Suprapubic skin (tissue), 4 donors: ENCODE measurements around the gene NLRC5. TPM values are rescaled to one million over a fixed set of nuclear protein-coding genes. Genes with fewer than 3 reads are reported as not detected.

Experiments
- DNase-seq, 2 donors: peaks; one replicate each; pipeline ENCODE4 v3.0.0-alpha.2; 2019; ENCODE audit warnings: low spot score in 2 of 2
- H3K27ac ChIP-seq: fragments of 200-600 bp; sonication (generic); one replicate; pipeline ENCODE4 v1.5.1; 2019
- H3K27me3 ChIP-seq: fragments of 200-600 bp; sonication (generic); one replicate; pipeline ENCODE4 v1.5.1; 2019
- H3K36me3 ChIP-seq: fragments of 200-600 bp; sonication (generic); one replicate; pipeline ENCODE4 v1.5.1; 2019
- H3K4me1 ChIP-seq: fragments of 200-600 bp; sonication (generic); one replicate; pipeline ENCODE4 v1.5.1; 2019
- H3K4me3 ChIP-seq: fragments of 200-600 bp; sonication (generic); one replicate; pipeline ENCODE4 v1.5.1; 2019; ENCODE audit warnings: mild to moderate bottlenecking
- H3K9me3 ChIP-seq: fragments of 200-600 bp; sonication (generic); one replicate; pipeline ENCODE4 v1.5.1; 2019
- CTCF ChIP-seq, 2 donors: fragments of 200-600 bp in 1 of 2; fragments of 450-650 bp in 1 of 2; sonication (generic) in 1 of 2; IDR thresholded peaks; one replicate each; pipeline ENCODE4 v1.5.1; 2016 to 2019; ENCODE audit warnings: antibody characterized with exemption in 2 of 2, mild to moderate bottlenecking in 1 of 2, moderate library complexity in 1 of 2
- EP300 ChIP-seq: sonication (generic); formaldehyde crosslinking; IDR thresholded peaks from one replicate; pipeline ENCODE4 v1.6.1; 2017; ENCODE audit warnings: antibody characterized with exemption
- POLR2A ChIP-seq, 2 donors: fragments of 450-650 bp; IDR thresholded peaks; one replicate each; pipeline ENCODE4 v1.6.1; 2017; ENCODE audit warnings: antibody characterized with exemption in 2 of 2, mild to moderate bottlenecking in 2 of 2, moderate library complexity in 2 of 2
- POLR2AphosphoS5 ChIP-seq, 3 donors: sonication (generic); formaldehyde crosslinking; IDR thresholded peaks; one replicate each; pipeline ENCODE4 v1.6.1; 2017; ENCODE audit warnings: antibody characterized with exemption in 3 of 3
- WGBS: methylation state at CpG from one replicate; pipeline ENCODE4 v1.1.5; 2018; 5-methylcytosine and 5-hydroxymethylcytosine counted together
- total RNA-seq, 4 donors: library from RNA; depleted of rRNA; stranded (reverse); fragments of >200 nt; gene quantifications; one replicate each; pipeline ENCODE4 v1.1.0, GENCODE V29; 2016

The NLRC5 gene
- total RNA-seq, 4 donors from 2014 or later = 36.9 to 133 (median 54.4) TPM

DNA sequence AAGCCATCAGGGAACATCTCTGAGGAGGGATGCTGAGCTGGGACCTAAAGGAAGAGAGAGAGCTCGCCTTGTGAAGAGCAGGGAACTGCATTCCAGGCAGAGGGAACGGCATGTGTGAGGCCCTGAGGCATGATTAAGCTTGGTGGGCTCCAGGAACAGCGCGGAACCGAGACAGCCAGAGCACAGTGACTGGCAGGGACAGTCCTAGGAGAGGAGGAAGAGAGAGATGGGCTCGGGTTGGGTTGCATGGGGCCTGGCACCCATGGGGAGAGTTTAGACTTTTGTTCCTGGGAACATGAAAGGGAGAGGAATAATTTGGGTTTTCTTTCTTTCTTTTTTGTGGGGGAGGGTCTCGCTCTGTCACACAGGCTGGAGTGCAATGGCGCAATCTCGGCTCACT is 63.8 kb downstream of the NLRC5 start:
- peaks cover 72% of the 10 kb centered on the region for H3K36me3 ChIP-seq
- no peak for TF ChIP-seq POLR2A (IDR thresholded peaks at IDR 0.05)
- TF ChIP-seq POLR2AphosphoS5 (IDR thresholded peaks at IDR 0.05) = no peak
- TF ChIP-seq CTCF (IDR thresholded peaks at IDR 0.05) = no peak
- TF ChIP-seq EP300 = no peak
- 92% methylated on average over 9 of the region's 9 CpGs for WGBS

DNA sequence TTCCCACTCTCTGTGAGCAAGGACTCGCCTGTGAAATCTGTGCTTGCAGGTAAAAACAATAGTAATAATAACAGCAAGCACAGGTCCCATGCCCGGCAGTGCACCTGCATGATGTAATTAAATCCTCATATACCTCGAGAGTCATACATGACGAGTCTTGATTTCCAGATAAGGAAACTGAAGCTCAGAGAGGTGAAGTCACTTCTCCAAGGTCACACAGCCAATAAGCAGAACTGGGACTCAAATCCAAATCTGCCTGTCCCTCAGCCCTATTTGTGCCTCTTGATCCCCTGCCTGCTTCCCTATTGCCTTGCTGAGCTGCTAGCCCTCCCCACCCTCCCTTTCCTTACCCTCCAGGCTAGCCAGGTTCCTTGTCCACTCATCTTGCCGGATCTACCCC is 65.0 kb downstream of the NLRC5 start:
- WGBS = 77% methylated on average over 5 of the region's 5 CpGs
- no peak for DNase-seq
- TF ChIP-seq CTCF (IDR thresholded peaks at IDR 0.05) (no peak), POLR2A (IDR thresholded peaks at IDR 0.05) (no peak), POLR2AphosphoS5 (IDR thresholded peaks at IDR 0.05) (no peak), EP300 (no peak)
- H3K27ac ChIP-seq = no peak overlapping the region
- no peaks in the 10 kb centered on the region for H3K9me3 ChIP-seq
- no peak overlapping the region for H3K4me3 ChIP-seq
- peaks cover 72% of the 10 kb centered on the region for H3K36me3 ChIP-seq
- H3K4me1 ChIP-seq = no peaks in the 10 kb centered on the region
- no peaks in the 10 kb centered on the region for H3K27me3 ChIP-seq

More for the DNA sequence above, 63.8 kb downstream of the NLRC5 start:
- H3K4me3 ChIP-seq = no peak overlapping the region
- no peak for DNase-seq
- no peaks in the 10 kb centered on the region for H3K9me3 ChIP-seq
- no peak overlapping the region for H3K27ac ChIP-seq
- no peaks in the 10 kb centered on the region for H3K4me1 ChIP-seq
- no peaks in the 10 kb centered on the region for H3K27me3 ChIP-seq

DNA sequence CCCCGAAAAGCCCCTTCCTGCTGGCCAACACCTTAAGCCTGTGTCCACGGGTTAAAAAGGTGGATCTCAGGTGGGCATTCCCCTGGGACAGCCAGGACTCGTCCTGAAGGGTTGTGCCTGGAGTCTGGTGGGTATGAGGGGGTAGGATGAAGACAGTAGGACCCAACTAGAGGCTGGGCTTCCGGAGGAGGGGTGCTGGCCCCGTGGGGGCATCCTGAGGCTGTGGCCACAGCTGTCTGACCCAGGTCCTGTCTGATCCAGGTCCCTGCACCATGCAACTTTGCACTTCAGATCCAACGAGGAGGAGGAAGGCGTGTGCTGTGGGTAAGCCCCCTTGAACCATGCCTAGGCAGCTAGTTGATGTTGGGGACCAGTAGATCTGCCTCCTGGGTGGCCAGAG is 65.4 kb downstream of the NLRC5 start:
- Histone ChIP-seq H3K4me1 (no peaks in the 10 kb centered on the region), H3K9me3 (no peaks in the 10 kb centered on the region), H3K4me3 (no peak overlapping the region), H3K27me3 (no peaks in the 10 kb centered on the region), H3K36me3 (peaks cover 74% of the 10 kb centered on the region), H3K27ac (no peak overlapping the region)
- DNase-seq = no peak
- TF ChIP-seq POLR2AphosphoS5 (IDR thresholded peaks at IDR 0.05) (no peak), CTCF (IDR thresholded peaks at IDR 0.05) (no peak), POLR2A (IDR thresholded peaks at IDR 0.05) (no peak), EP300 (no peak)
- WGBS = 87% methylated on average over 7 of the region's 7 CpGs

DNA sequence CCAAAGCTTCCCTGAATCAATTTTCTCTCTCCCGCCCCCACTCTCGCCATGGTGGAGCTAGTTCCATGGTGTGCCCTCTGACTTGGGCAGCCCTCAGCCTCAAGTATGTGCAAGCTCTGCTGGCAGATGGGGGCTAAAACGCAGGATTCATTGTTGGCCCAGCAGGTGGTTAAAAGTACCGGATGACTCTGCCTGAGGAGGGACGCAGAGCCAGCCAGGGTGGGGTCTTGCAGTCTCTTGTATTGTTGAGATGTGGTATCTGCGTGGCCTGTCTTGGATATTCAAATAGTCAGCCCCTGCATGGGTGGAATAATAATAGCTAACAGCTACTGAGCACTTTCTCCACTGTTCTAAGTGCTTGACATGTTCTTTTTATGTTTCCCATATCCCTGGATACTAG is 66.3 kb downstream of the NLRC5 start:
- no peak overlapping the region for H3K27ac ChIP-seq
- peaks cover 70% of the 10 kb centered on the region for H3K36me3 ChIP-seq
- H3K4me1 ChIP-seq = peaks cover under 1% of the 10 kb centered on the region
- H3K4me3 ChIP-seq = no peak overlapping the region
- TF ChIP-seq POLR2A (IDR thresholded peaks at IDR 0.05) (no peak), EP300 (no peak), POLR2AphosphoS5 (IDR thresholded peaks at IDR 0.05) (no peak), CTCF (IDR thresholded peaks at IDR 0.05) (no peak)
- no peaks in the 10 kb centered on the region for H3K9me3 ChIP-seq
- WGBS = 92% methylated on average over 6 of the region's 6 CpGs
- H3K27me3 ChIP-seq = no peaks in the 10 kb centered on the region
- DNase-seq = no peak

- Histone ChIP-seq H3K27ac (no peak overlapping the region), H3K4me3 (no peak overlapping the region), H3K9me3 (no peaks in the 10 kb centered on the region), H3K36me3 (peaks cover 54% of the 10 kb centered on the region), H3K4me1 (peaks cover 12% of the 10 kb centered on the region), H3K27me3 (no peaks in the 10 kb centered on the region)
- TF ChIP-seq POLR2AphosphoS5 (IDR thresholded peaks at IDR 0.05) (no peak), EP300 (no peak), CTCF (IDR thresholded peaks at IDR 0.05) (no peak), POLR2A (IDR thresholded peaks at IDR 0.05) (no peak)
- DNase-seq = no peak
- WGBS = 100% methylated on average over 1 of the region's 9 CpGs
Observed at GRCh38 chr16:57058291-57058861, 69.0 kb downstream of the NLRC5 start.
